OCI-LY1 (cell line): Measurements from ENCODE around the gene EFNA2.

Experiments
- CTCF ChIP-seq: fragments of 200-600 bp; sonication (generic), shearing (Covaris generic); IDR thresholded peaks from 2 replicates; pipeline ENCODE4 v1.5.1; 2017; ENCODE audit warnings: mild to moderate bottlenecking, antibody characterized with exemption, low read length, moderate library complexity, mixed read lengths
- EZH2 ChIP-seq: fragments of 200-600 bp; sonication (generic), shearing (Covaris generic); IDR thresholded peaks from 2 replicates; pipeline ENCODE4 v1.8.0; 2017; ENCODE audit warnings: borderline replicate concordance, mixed run types, mild to moderate bottlenecking, antibody characterized with exemption, low read length, moderate library complexity, mixed read lengths

DNA sequence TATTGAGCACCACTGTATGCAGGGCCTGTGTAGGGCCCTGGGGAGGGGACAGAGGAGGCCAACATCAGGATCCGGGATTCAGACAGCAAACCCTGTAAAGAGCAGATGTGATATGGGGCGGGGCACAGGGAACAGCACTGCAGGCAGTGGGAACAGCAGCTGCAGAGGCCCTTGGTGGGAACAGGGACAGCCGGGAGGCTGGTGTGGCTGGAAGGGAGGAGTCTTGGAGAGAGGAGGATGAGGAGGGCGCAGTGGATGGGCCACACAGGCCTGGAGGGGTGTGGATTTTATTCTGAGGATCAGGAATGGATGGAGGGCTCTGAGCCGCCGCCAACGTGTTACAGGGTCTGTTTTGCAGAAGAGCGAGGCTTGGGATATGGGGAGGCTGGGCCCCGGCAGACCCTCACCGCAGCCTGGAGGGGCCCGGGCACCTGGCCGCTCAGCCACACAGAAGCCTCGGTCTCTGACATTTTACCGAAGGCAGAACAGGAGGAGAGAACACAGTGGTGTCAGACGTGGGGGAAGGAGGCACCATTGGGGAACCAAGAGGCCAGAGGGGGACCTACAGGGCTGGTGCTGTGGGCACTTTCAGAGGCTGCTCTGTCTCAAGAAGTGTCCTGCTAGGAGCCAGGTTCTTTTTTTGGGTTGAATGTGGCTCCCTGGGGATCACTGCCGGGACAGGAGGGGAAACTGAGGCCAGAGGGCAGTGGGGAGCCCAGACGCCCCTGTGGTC is 6.9 kb downstream of the EFNA2 start:
- TF ChIP-seq CTCF, result no peak
- TF ChIP-seq EZH2, result no peak
